HG02588 (cell line): ENCODE data around the gene POU3F3.

ENCODE experiments used
- ATAC-seq: cut with Tn5 transposase; IDR thresholded peaks from one replicate; pipeline ENCODE4 v1.9.1; 2021; ENCODE audit warnings: mild to moderate bottlenecking, moderate library complexity; ENCODE audit not compliant: unreplicated experiment

POU3F3 gene

GRCh38 chr2:104859766-104860450 is 6.0 kb downstream of the POU3F3 start:
- no peak for ATAC-seq

GRCh38 chr2:104860451-104860790 is 6.5 kb downstream of the POU3F3 start:
- ATAC-seq = no peak

GRCh38 chr2:104861351-104862057 is 7.6 kb downstream of the POU3F3 start:
- ATAC-seq = no peak

GRCh38 chr2:104862058-104862941 is 8.4 kb downstream of the POU3F3 start:
- no peak for ATAC-seq

- no peak for ATAC-seq
Observed at GRCh38 chr2:104863146-104863467, 9.2 kb downstream of the POU3F3 start.

- no peak for ATAC-seq
Observed at GRCh38 chr2:104863468-104864279, 9.8 kb downstream of the POU3F3 start.

GRCh38 chr2:104864280-104865095 is 10.6 kb downstream of the POU3F3 start:
- ATAC-seq = no peak

GRCh38 chr2:104865096-104865470 is 11.2 kb downstream of the POU3F3 start:
- ATAC-seq = no peak

GRCh38 chr2:104866122-104866864 is 12.4 kb downstream of the POU3F3 start:
- ATAC-seq = no peak

- no peak for ATAC-seq
Observed at GRCh38 chr2:104866883-104867812, 13.2 kb downstream of the POU3F3 start.

GRCh38 chr2:104867813-104868504 is 14.0 kb downstream of the POU3F3 start:
- no peak for ATAC-seq

GRCh38 chr2:104868505-104868866 is 14.6 kb downstream of the POU3F3 start:
- no peak for ATAC-seq

- ATAC-seq = no peak
Observed at GRCh38 chr2:104870100-104870975, 16.4 kb downstream of the POU3F3 start.

GRCh38 chr2:104871649-104871971 is 17.7 kb downstream of the POU3F3 start:
- no peak for ATAC-seq

GRCh38 chr2:104871972-104872865 is 18.3 kb downstream of the POU3F3 start:
- no peak for ATAC-seq
